Activated CD4-positive, alpha-beta T cell treated with anti-CD3 and anti-CD28 coated beads for 48 hours (primary cell): ENCODE data around the gene PIPOX.

Experiments used
- DNase-seq: peaks from one replicate; pipeline ENCODE4 v3.0.0-alpha.2; 2020

PIPOX gene

DNA sequence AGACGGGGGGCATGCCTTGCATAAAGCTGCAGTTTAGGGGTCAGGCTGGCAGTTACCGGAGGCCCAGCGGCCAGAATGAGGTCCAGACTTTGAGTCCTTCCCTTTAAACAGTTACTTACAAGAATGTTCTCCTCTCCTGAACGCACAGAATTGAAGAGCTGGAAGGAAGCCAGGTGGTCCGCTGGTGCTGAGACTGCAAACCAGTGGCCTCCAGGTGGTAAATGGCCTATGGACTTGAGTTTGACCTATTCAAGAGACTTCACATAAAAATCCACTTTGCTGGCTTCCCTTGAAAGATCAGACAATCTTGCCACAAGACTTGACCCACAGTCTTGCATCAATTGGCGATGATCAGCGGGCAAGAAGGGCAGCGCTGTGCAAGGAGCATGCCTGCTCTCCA lies 22.4 kb upstream of the PIPOX start:
- DNase-seq = no peak

DNA sequence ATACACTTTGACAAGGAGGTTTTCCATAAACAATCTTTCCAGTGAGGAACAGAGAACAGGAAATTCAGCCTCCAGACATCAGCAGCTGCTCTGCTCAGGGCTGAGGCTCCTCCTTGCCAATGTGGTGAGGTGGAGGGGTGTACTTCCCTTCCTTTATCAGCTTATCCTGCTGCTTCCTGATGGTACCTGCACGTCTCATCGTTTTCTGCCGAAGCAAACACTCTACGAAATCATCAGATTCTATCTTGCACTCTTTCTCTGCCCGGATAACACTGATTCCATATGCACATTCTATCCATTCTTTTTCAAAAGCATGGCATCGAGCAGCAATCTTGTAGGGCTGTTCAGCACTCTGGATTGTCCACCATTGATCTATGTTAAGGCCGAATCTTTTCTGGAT lies 21.7 kb upstream of the PIPOX start:
- no peak for DNase-seq

DNA sequence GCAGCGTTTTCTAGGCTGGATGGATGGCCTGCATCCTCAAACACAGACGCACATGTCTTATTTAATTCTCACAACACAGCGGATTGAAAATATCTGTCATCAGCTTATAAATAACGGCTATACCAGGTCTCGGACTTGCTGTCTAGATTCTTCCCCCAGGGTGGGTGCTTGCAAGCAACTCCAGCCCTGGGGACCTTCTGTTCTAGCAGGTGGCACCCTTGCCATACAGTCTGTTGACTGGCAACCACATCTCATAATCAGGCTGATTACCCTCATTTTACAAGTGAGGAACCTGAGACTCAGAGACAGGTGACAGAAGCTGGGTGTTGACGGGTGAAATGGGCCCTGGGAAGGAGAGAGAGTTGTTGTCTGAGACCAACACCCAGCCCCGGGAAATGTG lies 20.9 kb upstream of the PIPOX start:
- DNase-seq = no peak

DNA sequence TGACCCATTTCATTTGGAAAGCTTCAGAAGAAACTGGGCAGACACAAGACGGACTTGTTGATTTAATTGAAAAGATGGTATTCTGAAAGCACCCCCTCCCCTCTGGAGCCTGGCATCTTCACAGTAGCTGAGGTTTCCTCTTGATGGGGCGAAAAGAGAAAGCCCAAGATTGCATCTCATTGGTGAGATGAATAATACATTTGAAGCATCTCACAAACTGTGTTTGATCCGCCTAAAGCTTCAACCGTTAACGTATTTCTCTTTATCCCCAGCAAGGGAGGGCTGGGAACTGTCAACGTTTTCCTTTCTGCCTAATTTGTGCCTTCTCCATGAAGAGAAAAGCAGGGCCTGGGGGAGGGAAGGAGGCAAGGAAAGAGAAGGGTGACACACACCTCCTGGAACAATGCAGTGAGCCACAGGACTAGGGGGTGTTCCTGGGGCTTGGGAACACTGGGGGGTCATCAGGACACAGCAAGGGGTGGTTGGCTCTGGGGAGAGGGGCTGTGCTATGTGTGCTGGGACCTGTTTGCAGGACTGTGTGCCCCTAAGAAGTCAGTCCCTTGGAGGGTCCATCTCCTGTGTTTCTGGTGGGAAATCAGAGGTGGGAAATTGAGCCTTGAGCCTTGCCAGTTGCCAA lies 18.5 kb upstream of the PIPOX start:
- DNase-seq = no peak

DNA sequence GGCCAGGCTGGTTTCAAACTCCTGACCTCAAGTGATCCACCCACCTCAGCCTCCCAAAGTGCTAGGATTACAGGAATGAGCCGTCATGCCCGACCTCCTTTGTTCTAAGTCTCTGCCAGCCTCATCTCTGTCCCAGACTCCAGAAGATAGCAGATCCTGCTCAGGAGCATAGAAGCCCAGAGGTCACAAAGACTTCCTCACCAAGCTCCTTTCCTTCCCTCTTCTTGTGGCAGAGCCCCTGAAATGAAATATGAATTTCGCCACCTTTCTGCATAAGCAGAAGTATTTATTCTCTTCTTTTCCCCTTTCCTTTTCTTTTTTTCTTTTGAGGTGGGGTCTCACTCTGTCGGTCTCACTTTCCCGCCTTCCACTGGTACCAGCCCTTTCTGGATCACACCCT lies 11.5 kb upstream of the PIPOX start:
- no peak for DNase-seq

DNA sequence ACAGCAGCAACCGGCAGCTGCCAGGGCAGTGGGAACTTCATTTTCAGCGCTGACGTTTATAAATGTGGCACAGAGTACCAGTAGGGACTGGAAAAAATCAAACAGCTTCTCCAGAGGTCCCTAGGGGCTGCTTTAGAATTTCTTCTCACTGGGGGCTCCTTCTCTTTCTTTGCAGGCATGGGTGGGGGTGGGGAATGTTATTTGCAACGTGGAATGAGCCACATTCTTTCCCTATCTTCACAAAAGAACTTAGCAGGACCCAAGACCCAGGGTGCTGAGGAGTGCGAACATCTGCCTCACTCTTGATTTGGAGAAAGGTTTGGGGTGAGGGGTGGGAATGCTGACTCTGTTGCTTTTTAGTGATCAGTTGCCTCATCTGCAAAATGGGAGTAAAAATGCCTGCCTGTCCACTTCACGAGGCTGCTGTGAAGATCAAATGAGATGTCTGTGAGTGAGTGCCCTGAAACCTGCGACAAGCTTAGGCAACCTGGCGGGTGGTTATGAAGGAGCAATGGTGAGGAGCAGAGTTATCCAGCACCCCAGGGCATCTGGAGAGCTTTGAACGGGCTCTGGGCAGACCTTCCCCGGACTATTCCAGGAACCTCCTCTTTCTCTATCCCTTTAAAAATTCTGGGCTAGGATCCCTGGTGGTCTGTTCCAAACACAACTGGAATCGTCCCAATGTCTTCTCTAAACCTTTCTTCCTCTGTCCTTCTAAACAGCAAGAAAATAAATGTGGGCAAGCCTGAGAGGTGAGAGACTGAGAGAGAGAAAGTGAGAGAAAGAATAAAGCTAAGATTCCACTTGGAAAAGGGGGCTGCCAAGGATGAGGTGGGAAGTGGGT lies 10.7 kb upstream of the PIPOX start:
- DNase-seq = no peak

DNA sequence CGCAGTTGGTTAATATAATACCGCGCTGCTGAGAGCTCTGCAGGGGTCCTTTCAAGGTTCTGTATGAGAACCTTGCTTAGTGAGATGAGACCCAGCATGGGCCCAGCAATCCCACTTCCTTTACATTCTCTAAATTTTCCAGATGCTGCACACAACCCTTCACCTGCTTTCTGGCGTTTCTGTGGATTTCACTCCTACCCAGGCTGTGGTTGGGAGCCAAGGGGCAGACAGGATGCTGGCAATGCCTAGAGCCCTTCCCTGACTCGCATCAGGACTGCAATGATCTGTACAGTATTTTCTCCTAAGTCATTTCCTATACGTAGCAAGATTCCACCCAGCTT lies 10.1 kb upstream of the PIPOX start:
- DNase-seq = no peak

DNA sequence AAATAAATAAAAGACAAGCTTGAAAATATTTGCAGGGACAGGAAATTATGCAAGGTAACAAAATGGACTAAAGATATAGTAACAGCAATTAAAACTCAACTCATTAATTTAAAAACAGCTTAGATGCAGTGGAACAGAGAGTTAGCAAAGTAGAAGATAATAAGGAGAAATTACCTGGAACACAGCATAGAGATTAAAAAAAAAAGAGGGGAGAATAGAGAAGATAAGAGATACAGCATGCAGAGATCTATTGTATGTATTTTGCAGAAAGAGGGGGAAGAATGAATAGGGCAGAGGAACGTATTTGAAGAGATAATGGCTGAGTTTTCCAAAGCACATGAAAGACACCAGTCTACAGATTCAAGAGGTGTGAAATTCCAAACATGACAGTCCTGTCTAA lies 8.4 kb upstream of the PIPOX start:
- DNase-seq = no peak

DNA sequence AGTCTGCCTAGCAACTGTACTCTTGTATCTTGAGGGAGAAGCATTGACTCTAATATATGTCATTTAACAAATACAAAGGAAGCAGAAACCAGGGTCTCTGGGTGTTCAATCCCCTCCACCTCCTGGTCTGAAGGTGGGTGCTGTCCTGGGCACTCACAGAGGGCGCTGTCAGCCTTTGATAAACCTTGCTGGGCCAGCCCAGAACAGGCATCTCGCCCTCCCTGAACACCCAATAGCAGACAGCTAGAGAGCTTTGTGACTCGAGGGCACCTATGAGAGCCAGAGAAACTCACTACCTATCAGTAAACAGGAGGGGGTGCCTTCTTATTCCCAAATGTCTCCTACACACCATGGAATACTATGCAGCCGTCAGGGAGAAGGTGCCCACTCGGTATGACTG lies 6.4 kb upstream of the PIPOX start:
- no peak for DNase-seq

DNA sequence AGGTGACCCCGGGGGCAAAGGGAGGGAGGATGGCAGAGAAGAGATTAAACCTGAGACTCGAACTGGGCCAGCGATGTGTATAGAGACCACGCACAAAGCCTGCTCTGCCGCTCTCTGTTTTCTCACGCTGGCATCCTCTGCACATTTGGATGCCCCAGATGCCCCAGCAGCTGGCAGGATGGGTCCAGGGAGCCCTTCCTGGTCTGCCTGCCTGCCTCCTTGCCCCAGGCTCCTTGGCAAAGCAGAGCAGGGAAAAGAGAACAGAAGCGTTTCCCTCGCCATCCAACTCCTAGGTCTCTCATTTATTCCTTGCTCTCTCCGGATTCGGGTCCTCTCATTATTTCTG lies 5.2 kb upstream of the PIPOX start:
- no peak for DNase-seq

DNA sequence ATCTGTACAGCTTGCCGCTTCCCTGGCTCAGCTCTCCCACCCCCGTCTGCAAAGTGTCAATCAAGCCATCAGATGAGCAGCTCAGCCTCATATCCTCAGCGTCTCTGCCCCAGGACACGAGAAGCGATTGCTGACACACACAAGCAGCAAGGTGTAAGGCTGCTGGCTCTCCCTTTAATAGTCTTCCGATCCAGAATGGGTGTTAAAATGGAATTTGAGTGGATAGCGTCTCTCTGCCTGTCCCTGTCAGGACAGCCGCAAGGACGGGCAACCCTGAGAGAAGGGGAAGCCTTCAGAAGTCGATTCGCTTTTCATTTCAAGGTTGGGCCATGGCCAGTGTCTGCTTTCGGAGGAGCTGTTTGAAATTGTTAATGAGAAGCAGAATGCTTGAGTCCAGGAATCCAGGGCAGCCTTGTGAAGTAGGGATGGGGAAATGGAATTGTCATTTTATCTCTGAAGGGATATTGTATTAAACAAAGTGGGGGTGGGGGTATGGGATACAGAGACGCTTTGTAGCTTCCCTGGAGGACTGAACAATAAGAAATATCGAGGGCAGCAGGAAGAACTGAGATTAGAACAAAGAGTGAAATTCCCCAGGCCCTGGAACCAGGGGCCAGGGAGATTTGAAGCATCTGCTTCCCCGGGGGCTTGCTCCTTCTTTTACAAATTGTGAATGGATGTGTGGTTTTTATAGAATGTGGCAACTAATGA lies 4.7 kb upstream of the PIPOX start:
- no peak for DNase-seq

DNA sequence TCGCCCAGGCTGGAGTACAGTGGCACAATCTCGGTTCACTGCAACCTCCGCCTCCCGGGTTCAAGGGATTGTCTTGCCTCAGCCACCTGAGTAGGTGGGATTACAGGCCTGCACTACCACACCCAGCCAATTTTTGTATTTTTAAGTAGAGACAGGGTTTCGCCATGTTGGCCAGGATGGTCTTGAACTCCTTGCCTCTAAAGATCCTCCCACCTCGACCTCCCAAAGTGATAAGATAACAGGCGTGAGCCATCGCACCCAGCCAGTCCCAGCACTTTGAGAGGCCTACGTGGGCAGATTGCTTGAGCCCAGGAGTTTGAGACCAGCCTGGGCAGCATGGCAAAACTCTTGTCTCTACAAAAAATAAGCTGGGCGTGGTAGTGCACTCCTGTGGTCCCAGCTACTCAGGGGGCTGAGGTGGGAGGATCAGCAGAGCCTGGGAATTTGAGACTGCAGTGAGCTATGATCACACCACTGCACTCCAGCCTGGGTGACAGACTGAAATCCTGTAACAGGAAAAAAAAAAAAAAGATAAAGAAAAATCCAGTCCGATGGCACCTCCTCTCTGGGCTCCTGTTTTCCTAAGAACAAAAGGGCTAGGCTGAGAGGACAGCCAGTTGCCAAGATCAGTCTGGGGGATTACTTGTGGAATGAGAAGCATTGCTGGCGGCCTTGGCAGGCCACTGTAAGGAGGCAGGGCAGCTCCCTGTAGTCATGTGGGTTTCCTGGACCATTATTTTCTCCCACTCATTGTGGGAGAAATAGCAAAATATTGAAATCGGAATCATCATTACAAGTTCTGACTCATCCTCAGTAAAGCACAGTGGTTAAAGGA lies 3.0 kb upstream of the PIPOX start:
- DNase-seq = no peak

DNA sequence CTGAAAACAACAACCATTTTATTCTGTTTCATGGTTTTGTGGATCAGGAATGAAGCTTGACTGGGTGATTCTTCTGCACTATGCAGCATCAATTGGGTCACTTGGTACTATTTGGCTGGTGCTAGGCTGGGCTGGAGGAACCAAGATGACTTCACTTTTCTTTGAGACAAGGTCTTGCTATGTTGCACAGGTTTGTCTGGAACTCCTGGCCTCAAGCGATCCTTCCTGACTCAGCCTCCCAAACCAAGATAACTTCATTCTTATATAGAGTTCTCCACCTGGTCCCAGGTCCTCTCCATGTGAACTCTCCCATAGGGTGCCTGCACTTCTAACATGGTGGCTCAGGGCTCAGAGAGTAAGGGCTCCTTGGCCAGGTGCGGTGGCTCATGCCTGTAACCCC lies 1.9 kb upstream of the PIPOX start:
- DNase-seq = no peak

DNA sequence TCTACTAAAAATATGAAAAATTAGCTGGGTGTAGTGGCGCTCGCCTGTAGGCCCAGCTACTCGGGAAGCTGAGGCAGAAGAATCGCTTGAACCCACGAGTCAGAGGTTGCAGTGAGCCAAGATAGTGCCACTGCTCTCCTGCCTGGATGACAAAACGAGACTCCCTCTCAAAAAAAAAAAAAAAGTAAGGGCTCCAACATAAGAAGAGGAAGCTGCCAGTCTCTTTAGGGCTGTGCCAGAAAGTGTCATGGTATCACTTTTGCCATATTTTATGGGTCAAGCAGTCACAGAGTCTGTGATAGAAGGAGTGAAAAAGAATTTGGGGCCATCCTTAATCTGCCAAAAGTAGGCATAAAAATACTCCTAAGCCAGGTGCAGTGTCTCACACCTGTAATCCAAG lies 1.4 kb upstream of the PIPOX start:
- DNase-seq = no peak

DNA sequence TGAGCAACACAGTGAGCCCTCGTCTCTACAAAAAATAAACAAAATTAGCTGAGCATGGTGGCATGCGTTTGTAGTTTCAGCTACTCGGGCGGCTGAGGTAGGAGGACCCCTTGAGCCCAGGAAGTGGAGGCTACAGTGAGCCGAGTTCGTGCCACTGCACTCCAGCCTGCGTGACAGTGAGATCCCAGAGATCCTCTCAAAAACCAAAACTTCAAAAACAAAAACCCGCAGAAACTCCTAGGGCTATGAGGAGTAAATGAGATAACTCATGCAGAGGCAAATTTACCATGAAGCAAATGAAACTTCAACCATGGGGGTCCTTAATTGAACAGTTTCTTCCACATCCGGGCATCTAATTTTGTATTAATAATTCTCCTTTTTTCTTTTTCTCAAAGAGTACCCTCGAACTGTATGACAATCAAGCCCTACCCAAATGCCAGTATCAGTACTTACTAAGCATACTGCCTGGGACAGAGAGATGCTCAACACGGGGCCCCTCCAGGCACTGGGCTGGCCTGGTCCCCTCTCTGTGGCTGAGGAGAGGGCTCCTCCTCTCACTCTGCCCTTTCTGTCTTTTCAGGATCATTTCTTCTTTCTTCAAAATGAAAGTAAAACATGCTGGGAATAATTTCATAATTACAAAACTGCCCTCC lies 789 bp upstream of the PIPOX start:
- no peak for DNase-seq

DNA sequence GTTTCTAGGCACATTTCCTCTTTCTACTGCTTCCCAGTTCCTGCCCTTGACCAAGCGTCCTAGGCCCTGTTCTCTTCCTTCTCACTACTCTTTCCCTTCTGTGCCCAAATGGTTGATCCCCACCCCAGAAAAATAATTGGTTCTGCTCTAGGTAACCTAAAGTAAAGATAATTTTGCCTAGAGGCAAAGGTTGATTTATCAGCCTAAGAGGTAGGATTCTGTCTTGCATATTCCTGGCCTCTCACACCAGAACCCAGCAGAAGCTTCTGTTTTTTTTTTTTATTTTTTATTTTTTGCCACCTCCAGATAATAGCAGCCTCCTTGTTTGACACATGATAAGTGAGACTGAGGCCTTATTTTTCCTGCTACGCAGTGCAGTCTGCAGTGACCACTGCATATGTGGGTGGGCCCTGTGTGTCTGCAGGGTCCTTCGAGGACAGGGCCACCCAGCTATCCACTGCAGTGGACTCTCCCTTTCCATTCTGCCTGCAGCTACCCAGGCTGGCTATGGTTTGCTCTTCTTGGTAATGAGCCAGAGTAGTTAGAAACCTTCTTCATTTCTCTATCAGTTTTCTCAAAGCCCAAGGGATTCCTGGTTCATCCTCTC lies 701 bp downstream of the PIPOX start:
- DNase-seq = no peak

DNA sequence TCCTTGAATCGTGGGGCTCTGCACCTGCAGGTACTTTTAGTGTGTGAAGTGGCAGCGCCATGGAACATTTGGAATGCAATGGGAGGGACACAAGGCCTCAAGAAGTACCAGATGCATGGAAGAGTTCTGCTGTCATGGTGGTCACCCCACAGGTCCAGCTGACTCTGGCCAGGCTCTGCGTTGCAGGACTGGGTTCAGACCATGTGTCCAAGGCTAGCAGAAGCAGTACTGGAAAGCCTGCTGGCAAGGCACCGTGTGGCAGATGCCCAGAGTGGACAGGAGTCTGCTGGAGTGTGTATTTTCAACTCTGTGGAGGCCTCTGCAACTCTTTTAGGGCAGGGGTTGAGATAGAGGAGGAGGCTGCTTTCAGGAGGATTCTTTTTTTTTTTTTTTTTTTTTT lies 2.1 kb downstream of the PIPOX start:
- DNase-seq = no peak

DNA sequence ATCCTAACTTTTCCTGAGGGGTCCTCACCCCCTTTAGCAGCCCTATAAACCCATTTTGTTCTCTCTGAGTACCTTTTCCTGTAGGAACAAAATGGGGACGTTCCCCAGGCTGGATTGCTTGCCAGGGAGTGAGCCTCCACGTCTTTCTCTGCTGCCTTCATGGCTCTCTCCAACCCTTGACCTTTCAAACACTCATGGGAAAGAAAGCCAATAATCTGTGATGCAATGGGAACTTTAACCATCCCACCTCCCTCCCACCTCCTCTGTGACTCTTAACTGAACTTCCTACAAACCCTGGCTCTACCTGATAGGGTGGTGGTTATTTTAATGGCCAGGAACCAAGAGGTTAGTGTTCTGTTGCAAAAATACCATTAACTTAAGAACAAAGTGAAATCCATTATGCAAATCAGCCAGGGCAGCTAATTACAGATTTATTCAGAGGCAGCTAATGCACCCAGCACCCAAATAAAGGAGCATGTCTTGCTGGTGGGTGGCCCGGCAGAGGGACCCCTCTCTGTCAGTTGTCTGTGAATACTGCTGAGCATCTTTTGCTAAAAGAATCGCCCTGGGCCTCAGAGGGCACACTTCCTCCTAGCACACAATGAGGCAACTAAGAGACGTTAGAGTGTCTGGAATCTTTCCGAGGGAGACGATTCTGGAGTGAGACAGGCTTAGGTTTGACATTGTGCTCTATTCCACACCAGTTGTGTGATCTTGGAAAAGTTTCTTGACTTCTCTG lies 3.0 kb downstream of the PIPOX start:
- DNase-seq = no peak

DNA sequence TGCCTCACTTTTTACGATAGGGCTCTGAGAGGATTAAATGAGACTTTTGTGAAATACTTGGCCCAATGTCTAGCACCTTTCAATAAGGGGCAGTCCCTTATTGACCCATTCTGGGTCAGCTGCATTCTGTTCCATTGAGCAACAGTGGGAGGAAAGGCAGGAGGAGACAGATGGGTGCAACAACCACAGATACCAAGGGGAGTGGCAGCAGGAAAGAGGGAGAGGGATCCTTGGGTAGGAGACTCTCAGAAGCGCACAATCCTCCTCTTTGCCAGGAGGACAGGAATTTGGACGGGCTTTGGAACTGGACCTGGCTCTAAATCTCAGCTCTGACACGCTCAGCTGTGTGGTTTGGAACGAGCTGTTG lies 3.5 kb downstream of the PIPOX start:
- DNase-seq = no peak

DNA sequence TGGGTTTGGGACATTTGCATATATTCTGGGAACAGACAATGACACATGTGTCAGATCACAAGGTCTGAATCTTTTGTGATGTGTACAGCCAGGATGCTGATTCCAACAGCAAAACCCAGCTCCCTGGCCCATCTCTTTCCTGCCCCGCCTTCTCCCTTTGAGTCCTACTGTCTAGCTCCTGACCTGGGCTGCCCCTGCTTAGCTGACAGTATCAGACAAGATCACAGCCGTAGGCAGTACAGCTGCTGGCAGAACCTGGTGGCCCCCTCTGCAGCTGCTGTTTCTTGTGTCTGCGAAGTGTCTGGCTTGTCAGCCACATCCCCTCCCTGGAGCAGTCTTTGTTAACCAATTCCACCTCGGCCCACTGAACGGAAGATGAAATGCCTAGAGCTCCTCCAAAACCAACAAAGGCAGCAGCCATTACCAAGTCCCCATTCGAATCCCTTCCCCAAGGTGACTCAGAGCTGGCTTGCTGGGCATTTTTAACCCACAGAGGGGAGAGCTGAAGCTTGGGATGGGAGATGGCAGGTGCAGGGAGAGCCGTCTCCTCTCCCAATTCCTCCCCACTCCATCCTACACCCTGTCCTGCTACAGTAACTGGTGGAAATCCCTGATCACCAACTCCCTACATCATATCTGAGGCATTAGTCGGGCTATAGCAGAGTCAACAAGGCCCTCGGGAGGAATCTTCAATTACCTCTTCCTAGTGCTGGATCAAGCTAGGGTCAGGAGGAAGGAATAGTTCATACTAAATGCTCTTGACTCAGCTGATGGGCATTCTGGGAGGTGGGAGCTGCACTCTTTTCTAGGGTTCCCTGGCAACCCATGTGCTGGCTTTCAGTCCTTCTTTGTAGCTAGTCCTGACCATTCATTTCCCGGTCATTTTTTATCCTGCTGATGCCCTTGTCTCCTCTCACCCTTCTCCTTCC lies 5.8 kb downstream of the PIPOX start:
- DNase-seq = no peak
